MV-4-11 (cell line): ENCODE measurements around the gene PCBD1.
A peak's percentile ranks its signal among the peaks of the same experiment; 100 is the strongest.
"Not testable (repeated sequence)": the region's sequence is repeated elsewhere in the genome, so short reads cannot be mapped to it uniquely, and the experiment has no call there.

ENCODE experiments used
- DNase-seq: peaks from one replicate; lab custom pipeline; 2025; lab: John Stamatoyannopoulos, UW

PCBD1 gene

GRCh38 chr10:70863470-70864160 lies 24.8 kb downstream of the PCBD1 start:
- DNase-seq: no peak

- DNase-seq: not testable (repeated sequence)
Measured at GRCh38 chr10:70861495-70862197, 26.7 kb downstream of the PCBD1 start.

DNA sequence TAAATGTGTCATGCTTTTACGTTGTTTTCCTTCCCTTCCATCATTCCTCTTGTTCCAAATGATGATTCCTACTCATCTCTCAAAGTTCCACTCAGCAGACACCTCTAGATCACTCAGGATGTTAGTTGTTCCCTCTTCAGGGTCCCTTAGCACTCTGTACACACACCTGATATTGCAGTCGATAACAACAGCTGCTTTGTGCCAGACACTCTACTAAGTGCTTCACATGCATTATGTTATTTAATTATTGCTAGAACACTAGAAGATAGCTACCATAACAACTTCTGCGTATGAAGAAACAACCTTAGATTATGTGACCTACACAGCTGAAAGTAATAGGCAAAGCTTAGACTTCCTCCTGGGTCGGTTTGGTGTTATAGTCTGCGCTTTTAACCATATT lies 29.6 kb downstream of the PCBD1 start:
- DNase-seq: no peak

DNA sequence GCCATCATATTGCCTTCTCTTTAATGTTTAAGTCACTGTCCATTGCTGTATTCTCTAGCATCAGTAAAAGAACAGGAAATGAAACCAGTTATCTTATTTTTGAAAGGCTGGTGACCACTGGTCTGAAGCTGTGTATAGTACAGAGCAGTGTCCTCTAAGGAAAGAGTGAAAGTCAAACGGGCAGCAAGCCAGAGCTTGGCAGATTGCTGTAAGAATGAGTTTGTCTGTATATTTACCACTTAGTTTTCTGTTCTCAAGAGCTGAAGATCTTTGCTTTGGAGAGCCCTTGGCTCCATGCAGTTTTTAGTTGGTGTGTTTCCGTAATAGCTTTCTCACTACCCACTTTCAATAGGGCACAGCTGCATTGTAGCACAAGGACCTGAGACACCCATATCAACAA lies 31.9 kb downstream of the PCBD1 start:
- peak; percentile 62 for DNase-seq

- no peak for DNase-seq
Measured at GRCh38 chr10:70853457-70853856, 34.9 kb downstream of the PCBD1 start.

DNA sequence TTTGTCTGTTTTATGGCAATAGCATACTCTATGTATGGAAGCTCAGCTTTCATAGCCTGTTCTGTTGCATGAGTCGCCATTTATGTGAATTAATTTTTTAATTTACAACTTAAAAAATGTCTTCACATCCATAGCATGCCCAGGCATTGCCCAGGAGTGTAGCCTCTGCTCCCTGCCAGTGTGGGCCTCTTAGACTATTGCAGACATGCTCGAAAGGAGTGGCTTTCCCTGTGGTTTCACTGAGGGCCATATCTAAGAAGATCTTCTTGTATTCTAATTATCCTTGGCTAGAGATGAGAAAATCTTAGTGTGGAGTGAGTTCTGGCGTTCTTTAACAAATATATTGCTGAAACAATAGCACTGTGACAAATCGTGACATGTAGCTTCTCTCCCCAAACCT lies 35.3 kb downstream of the PCBD1 start:
- no peak for DNase-seq

DNA sequence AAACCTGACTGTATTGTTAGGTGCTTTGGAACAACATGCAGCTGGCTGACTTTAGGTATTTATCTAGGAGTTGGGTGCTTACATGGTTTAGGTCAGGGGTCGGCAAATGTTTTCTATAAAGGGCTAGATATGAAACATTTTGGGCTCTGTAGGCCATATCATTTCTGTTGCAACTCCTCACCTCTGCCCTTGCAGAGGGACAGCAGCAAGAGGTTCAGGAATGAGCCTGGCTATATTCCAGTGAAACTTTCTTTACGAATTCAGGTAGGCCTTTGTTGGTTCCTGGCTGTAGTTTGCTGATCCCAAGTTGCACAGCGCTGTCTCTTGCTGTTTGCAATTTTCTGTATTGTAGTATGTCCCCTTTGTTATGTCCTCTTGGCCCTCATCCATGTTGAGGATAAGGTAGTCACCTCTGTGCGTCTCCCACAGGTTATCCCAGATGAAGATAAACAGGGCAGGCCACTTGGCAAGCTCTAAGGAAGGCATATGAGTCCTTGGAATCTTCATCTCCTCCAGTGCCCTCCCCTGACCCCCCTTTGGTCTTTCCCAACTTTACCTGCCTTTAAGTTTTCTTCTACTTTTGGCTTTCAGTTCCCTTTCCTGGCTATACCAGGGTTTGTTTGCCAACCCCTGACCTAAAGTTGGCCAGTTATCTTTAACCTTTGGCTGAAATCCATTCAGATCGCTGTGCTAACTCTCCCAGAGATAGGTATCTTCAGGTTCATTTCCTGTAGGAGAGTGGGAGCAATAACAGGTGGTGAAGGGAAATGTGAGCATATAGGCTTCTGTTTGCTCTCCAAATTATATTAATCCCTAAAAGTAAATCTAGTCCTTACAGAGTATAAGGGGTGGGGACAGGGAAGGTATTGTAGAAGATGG lies 36.5 kb downstream of the PCBD1 start:
- no peak for DNase-seq

GRCh38 chr10:70850097-70850496 lies 38.3 kb downstream of the PCBD1 start:
- DNase-seq: no peak

DNA sequence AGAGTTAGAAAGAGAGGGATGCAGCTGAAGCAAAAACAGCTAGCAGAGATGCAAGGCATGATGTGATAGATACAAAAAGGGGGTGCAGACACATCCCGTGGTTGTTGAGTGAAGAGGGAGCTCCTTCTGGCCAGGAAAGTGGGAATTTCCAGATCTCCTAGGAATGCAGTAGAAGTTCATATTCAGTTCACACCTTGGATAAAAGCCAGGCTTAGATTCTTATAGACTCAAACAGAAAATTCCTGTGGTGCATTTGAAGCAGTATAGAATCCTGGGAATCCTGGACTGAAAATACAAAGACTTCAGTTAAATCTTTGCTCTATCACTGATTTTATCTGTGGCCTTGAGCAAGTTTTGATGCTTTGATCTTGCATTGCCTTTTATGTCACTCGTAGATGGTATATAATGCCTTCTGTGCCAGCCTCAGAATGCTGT lies 38.8 kb downstream of the PCBD1 start:
- DNase-seq: no peak

DNA sequence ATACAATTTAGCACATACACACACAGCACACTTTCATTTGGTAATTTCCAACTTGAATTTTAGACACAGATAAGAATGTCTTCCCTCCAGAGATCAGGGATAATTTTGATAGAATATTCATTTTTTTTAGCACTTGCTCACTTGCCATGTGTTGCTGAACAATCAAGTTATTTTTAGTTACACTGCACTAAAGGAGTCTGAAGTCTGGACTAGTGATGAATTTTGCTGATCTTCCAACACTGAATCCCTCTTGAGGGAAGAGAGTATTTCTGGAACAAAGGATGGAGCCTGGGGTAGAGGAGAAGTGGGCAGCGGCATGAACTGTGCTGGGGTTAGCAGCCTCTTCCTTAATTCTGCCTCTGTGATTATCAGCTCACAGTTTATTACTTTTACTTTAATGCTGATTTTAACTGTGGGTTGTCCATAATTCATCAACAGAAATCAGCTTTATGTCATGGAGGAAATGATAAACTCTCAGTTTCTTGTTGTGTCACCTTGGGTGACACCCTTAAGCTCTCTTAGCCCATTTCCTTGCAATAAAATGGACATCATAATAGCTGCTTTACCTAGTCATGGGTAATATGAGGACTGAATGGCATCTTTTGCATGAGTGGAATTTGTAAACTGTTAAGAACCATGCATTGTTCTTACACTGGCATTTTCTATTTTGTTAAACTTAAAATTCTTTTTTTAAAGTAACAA lies 40.6 kb downstream of the PCBD1 start:
- DNase-seq: no peak

DNA sequence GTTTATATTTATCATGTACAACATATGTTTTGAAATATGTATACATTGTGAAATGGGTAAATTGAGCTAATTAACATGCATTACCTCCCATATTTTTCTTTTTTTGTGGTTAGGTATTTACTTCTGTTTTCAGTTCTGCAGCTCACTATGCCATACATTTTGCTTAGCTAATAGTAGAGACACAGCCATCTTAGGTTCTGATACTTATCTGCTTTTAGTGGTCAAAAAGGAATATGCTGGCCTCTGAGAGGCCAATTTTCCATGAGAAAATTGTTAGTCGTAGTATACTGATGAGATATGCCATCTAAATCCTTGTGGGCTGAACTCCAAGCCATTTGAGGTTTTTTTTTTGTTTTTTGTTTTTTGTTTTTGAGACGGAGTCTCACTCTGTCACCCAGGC lies 41.6 kb downstream of the PCBD1 start:
- no peak for DNase-seq

DNA sequence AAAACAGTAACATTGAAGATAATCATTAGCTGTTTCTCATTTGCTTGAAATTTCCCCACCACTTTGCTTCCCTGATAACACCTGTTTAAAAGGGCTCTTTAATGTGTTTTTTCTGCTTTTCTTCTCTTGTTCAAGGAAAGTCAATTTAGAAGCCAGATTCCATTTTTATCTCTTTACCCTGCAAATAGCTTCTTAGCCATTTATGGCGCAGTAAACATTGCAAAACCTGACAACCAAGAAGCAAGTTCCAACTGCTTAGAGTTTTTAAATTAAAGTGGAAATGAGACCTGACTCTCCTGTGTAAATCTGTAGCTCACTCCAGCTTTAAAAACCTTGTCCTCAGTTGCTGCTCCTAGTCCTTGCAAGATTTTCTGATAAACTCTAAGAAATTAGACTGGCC lies 42.5 kb downstream of the PCBD1 start:
- no peak for DNase-seq

GRCh38 chr10:70845256-70845655 lies 43.1 kb downstream of the PCBD1 start:
- no peak for DNase-seq

GRCh38 chr10:70843776-70844489 lies 44.4 kb downstream of the PCBD1 start:
- DNase-seq: no peak

- no peak for DNase-seq
Measured at GRCh38 chr10:70843333-70843732, 45.0 kb downstream of the PCBD1 start.

DNA sequence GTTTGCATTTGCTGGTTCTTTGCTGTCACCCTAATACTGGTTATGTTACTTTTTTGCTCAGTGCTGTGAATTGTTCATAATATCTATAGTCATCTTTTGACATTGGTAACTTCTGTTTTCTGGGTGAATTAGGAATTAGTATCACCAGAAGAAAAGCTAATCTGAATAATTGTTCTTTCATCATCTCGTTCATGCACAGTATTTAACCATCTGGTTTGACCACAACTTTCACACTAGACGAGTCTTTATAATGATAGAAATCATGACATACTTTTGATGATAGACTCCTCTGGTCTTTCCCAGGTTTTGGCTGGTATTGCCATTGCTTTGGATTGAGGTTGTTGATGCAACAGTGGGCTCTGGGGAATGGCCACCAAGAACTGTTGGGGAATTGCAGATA lies 47.5 kb downstream of the PCBD1 start:
- DNase-seq: no peak

DNA sequence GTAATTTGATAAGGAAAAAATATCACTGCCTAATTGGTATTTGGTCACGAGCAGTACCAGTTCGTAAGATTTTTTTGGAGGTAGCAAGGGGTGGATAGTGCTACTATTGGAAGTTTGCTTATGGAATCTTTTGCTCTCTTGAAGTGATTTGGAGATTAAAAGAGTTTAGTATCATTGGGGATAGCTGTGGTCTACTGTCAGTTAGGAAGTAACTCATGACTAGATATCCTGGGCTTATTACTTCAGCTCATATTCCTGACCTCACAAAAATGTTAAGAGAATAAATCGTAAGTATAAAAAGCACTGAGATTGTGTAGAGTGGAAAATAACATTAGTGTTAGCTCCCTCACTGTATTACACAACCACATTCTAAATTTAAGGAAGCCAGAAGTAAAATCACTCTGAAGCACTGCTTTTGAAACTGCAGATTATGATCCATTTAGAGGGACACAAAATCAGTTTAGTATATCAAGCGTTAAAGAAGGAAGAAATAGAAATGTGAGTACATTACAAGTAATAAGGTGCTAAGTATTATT lies 50.0 kb downstream of the PCBD1 start:
- peak; percentile 27 for DNase-seq

DNA sequence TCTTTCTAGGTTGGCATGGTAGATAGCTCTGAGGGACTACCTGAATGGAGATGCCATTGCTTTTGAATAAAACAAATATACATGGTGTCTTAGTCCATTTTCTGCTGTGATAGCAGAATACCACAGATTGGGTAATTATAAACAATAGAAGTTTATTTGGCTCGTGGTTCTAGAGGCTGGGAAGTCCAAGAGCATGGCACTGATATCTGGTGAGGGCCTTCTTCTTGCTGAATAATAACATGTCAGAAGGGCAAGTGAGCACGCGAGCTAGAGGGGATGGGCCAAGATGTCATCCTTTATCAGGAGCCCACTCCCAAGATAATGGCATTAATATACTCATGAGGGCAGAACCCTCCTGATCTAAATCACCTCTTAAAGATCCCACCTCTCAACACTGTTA lies 50.7 kb downstream of the PCBD1 start:
- no peak for DNase-seq

GRCh38 chr10:70836319-70836718 lies 52.0 kb downstream of the PCBD1 start:
- no peak for DNase-seq

DNA sequence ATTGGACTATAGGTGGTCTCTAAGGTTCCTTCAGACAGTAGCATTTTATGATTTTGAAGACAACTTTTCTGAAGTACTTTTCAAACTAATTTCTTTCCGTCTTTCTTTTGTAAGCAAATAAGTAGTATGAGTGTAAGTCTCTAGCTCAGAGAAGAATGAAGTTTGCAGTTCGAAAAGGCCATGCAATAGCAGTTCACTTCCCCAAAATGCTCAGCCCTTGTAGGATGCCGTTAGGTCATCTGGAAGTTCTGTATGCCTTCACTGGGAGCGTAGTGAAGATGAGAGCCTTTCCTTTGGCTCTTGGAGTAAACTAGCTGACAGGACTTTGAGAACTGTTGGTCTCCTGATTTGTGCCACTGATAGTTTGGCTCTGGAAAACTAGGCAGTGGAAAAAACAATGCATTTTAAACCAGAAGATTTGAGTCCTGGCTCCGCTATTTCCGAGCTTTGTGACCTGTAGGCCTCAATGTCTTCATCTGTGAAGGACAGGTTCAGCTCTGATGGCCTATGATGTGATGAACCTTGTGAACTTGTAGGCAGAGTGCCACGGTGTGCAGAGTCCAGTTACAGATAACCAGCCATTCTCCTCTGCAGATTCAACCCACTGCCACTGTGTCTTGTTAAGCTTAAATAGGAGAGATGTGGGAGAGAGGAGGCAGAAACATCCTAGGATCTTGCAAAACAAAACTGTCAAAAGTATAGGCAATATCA lies 53.8 kb downstream of the PCBD1 start:
- DNase-seq: peak; percentile 67

DNA sequence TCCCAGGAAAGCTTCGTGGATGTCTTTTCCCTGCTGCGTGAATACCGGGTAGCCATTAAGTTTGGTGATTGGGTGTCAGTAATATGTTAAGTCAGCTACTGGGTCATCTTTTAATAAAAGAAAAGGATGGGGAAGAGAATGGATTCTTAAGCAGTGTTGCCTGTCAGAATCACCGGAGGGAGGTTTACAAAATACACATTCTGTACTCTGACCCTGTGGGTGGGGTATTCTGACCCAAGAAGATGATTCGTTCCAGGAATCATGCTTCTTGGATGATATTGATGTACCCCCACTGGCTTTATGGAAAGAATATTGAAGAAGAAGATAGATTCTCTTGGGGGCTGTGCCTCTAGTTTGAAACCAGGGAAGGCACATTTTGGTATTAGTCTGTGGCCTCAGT lies 54.3 kb downstream of the PCBD1 start:
- no peak for DNase-seq
